ENCODE results near the gene RNF34.

Gene RNF34

GRCh38 chr12:121464331-121464730, 64.4 kb downstream of the RNF34 start:
- Histone ChIP-seq H2BK15ac (ENCODE audit: low read length) (no peak overlapping the region), H2BK120ac (ENCODE audit: low read depth, low read length) (no peak overlapping the region), H3K23ac (ENCODE audit: low read depth, low read length, poor library complexity) (peak overlapping the region; percentile 75), H2AK5ac (ENCODE audit: low read depth, low read length) (no peak overlapping the region), H2BK5ac (ENCODE audit: low read length) (no peak overlapping the region), H3K36me3 (replicated peaks in 1 of 2; ENCODE audit: control insufficient read depth in 2 of 2, insufficient read depth in 2 of 2, low read length in 2 of 2) (peaks cover 4 to 17% of the 10 kb centered on the region in 2 donors), H3K27me3 (ENCODE audit: control insufficient read depth in 3 of 3, insufficient read depth in 3 of 3, low read depth in 1 of 3, low read length in 3 of 3) (peaks cover 0 to 1% (median 0%) of the 10 kb centered on the region in 3 experiments), H3K4me2 (ENCODE audit: insufficient read depth, low read length, poor library complexity, severe bottlenecking) (no peak overlapping the region), H3K4me3 (ENCODE audit: low read length in 2 of 2) (no peak overlapping the region), H3K4me1 (ENCODE audit: control insufficient read depth in 2 of 2, insufficient read depth in 1 of 2, low read depth in 1 of 2, low read length in 2 of 2) (peaks cover 6 to 8% of the 10 kb centered on the region in 2 donors), H3K79me1 (ENCODE audit: low read depth, low read length) (peaks cover 12% of the 10 kb centered on the region), H4K8ac (ENCODE audit: low read depth, low read length) (no peak overlapping the region), H3K4ac (ENCODE audit: low read length) (no peak overlapping the region), H4K91ac (ENCODE audit: low read depth, low read length, poor library complexity) (no peak overlapping the region), H3K9ac (ENCODE audit: low read depth, low read length, poor library complexity) (peak overlapping the region; percentile 80), H3K9me3 (replicated peaks in 1 of 2; ENCODE audit: control insufficient read depth in 2 of 2, insufficient read depth in 1 of 2, low read depth in 1 of 2, low read length in 2 of 2) (peaks cover 2 to 6% of the 10 kb centered on the region in 2 donors), H2AFZ (ENCODE audit: low read length) (no peak overlapping the region), H3K27ac (replicated peaks; ENCODE audit: low read length) (no peak overlapping the region), H2BK12ac (ENCODE audit: low read length) (peak overlapping the region; percentile 16), H3K14ac (ENCODE audit: low read length) (no peak overlapping the region), H3K18ac (ENCODE audit: low read length) (peak overlapping the region; percentile 53)
- DNase-seq (ENCODE audit: low spot score): no peak
- WGBS, 2 donors (ENCODE audit: extremely low coverage in 2 of 2, insufficient read length in 2 of 2, insufficient replicate concordance in 1 of 2): no CpG with 5 or more reads among the region's 13 CpGs

GRCh38 chr12:121465921-121466793, 66.2 kb downstream of the RNF34 start:
- Histone ChIP-seq H2AFZ (ENCODE audit: low read length) (peak overlapping the region; percentile 63), H3K9ac (ENCODE audit: low read depth, low read length, poor library complexity) (no peak overlapping the region), H3K27ac (replicated peaks; ENCODE audit: low read length) (no peak overlapping the region), H2BK12ac (ENCODE audit: low read length) (no peak overlapping the region), H2BK15ac (ENCODE audit: low read length) (no peak overlapping the region), H3K23ac (ENCODE audit: low read depth, low read length, poor library complexity) (no peak overlapping the region), H4K8ac (ENCODE audit: low read depth, low read length) (no peak overlapping the region), H3K14ac (ENCODE audit: low read length) (no peak overlapping the region), H2BK5ac (ENCODE audit: low read length) (no peak overlapping the region), H3K4me2 (ENCODE audit: insufficient read depth, low read length, poor library complexity, severe bottlenecking) (peak overlapping the region; percentile 85), H3K36me3 (replicated peaks in 1 of 2; ENCODE audit: control insufficient read depth in 2 of 2, insufficient read depth in 2 of 2, low read length in 2 of 2) (peaks cover 4 to 15% of the 10 kb centered on the region in 2 donors), H2BK120ac (ENCODE audit: low read depth, low read length) (no peak overlapping the region), H2AK5ac (ENCODE audit: low read depth, low read length) (no peak overlapping the region), H4K91ac (ENCODE audit: low read depth, low read length, poor library complexity) (no peak overlapping the region), H3K27me3 (ENCODE audit: control insufficient read depth in 3 of 3, insufficient read depth in 3 of 3, low read depth in 1 of 3, low read length in 3 of 3) (peaks cover 0 to 1% (median 0%) of the 10 kb centered on the region in 3 experiments), H3K4ac (ENCODE audit: low read length) (no peak overlapping the region), H3K4me1 (ENCODE audit: control insufficient read depth in 2 of 2, insufficient read depth in 1 of 2, low read depth in 1 of 2, low read length in 2 of 2) (peaks cover 6 to 8% of the 10 kb centered on the region in 2 donors), H3K9me3 (replicated peaks in 1 of 2; ENCODE audit: control insufficient read depth in 2 of 2, insufficient read depth in 1 of 2, low read depth in 1 of 2, low read length in 2 of 2) (no peaks in the 10 kb centered on the region), H3K79me1 (ENCODE audit: low read depth, low read length) (peaks cover 11% of the 10 kb centered on the region), H3K4me3 (ENCODE audit: low read length in 2 of 2) (peak overlapping the region; percentile 58 to 88), H3K18ac (ENCODE audit: low read length) (peak overlapping the region; percentile 62)
- WGBS, 2 donors (ENCODE audit: extremely low coverage in 2 of 2, insufficient read length in 2 of 2, insufficient replicate concordance in 1 of 2): no CpG with 5 or more reads among the region's 70 CpGs
- DNase-seq (ENCODE audit: low spot score): no peak

DNA sequence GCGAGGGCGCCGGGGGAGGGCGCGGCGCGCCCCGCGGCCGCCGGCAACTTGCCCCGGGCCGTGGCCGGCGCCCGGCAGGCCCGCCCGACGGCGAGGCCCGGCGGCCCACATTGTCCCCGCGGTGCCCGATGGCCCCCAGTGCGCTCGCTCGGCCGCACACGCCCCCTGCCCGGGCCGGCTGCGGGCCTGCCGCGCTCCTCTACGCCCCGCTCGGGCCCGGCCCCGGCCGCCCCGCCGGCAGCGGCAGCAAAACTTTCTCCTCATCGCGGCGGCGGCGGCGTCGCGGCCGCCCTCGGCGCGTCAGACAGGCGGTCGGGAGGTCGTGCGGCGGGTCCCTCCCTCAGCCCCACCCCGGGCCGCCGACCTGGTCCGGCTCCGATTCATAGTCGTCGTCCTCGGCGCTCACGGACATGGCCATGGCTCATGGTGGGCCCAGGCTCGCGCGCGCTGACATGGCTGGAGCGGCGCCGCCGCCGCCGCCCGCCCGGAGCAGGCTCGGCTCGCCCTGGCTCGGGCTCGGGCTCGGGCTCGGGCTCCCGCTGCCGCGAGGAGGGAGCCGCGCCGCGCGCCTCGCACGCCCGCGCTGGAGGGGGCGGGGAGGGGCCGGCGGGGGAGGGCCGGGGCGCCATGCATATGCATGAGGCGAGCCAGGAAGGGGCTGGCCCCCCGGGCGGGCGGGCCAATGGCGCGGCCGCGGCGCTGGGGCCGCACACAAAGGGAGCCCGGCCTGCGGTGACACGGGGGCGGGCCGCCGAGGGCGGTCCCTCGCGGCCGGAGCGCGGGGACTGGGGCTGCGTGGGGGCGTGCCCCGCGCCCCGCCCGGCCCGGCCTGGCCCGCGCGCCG, 67.1 kb downstream of the RNF34 start:
- H4K91ac ChIP-seq (ENCODE audit: low read depth, low read length, poor library complexity): no peak overlapping the region
- peaks cover 4 to 15% of the 10 kb centered on the region in 2 donors for H3K36me3 ChIP-seq (replicated peaks in 1 of 2; ENCODE audit: control insufficient read depth in 2 of 2, insufficient read depth in 2 of 2, low read length in 2 of 2)
- H2BK120ac ChIP-seq (ENCODE audit: low read depth, low read length): no peak overlapping the region
- H3K4ac ChIP-seq (ENCODE audit: low read length): no peak overlapping the region
- H3K14ac ChIP-seq (ENCODE audit: low read length): peak overlapping the region; percentile 65
- peak overlapping the region; percentile 58 to 88 for H3K4me3 ChIP-seq (ENCODE audit: low read length in 2 of 2)
- DNase-seq (ENCODE audit: low spot score): peak; percentile 88
- peaks cover 10% of the 10 kb centered on the region for H3K79me1 ChIP-seq (ENCODE audit: low read depth, low read length)
- H3K9me3 ChIP-seq (replicated peaks in 1 of 2; ENCODE audit: control insufficient read depth in 2 of 2, insufficient read depth in 1 of 2, low read depth in 1 of 2, low read length in 2 of 2): no peaks in the 10 kb centered on the region
- H2BK5ac ChIP-seq (ENCODE audit: low read length): no peak overlapping the region
- H2BK15ac ChIP-seq (ENCODE audit: low read length): no peak overlapping the region
- H3K4me1 ChIP-seq (ENCODE audit: control insufficient read depth in 2 of 2, insufficient read depth in 1 of 2, low read depth in 1 of 2, low read length in 2 of 2): peaks cover 6 to 8% of the 10 kb centered on the region in 2 donors
- peak overlapping the region; percentile 87 for H3K23ac ChIP-seq (ENCODE audit: low read depth, low read length, poor library complexity)
- H2AK5ac ChIP-seq (ENCODE audit: low read depth, low read length): peak overlapping the region; percentile 93
- peak overlapping the region; percentile 93 for H3K18ac ChIP-seq (ENCODE audit: low read length)
- H4K8ac ChIP-seq (ENCODE audit: low read depth, low read length): peak overlapping the region; percentile 9
- H3K4me2 ChIP-seq (ENCODE audit: insufficient read depth, low read length, poor library complexity, severe bottlenecking): peak overlapping the region; percentile 85
- H3K9ac ChIP-seq (ENCODE audit: low read depth, low read length, poor library complexity): peak overlapping the region; percentile 94
- no peak overlapping the region for H2BK12ac ChIP-seq (ENCODE audit: low read length)
- H3K27ac ChIP-seq (replicated peaks; ENCODE audit: low read length): no peak overlapping the region
- H2AFZ ChIP-seq (ENCODE audit: low read length): peak overlapping the region; percentile 93
- no CpG with 5 or more reads among the region's 139 CpGs for WGBS, 2 donors (ENCODE audit: extremely low coverage in 2 of 2, insufficient read length in 2 of 2, insufficient replicate concordance in 1 of 2)
- H3K27me3 ChIP-seq (ENCODE audit: control insufficient read depth in 3 of 3, insufficient read depth in 3 of 3, low read depth in 1 of 3, low read length in 3 of 3): peaks cover 0 to 1% (median 0%) of the 10 kb centered on the region in 3 experiments

Data from neuronal stem cell (in vitro differentiated cells).